ENCODE results near the gene AAK1.
"Not testable (repeated sequence)": the region's sequence is repeated elsewhere in the genome, so short reads cannot be mapped to it uniquely, and the experiment has no call there.

Gene AAK1

DNA sequence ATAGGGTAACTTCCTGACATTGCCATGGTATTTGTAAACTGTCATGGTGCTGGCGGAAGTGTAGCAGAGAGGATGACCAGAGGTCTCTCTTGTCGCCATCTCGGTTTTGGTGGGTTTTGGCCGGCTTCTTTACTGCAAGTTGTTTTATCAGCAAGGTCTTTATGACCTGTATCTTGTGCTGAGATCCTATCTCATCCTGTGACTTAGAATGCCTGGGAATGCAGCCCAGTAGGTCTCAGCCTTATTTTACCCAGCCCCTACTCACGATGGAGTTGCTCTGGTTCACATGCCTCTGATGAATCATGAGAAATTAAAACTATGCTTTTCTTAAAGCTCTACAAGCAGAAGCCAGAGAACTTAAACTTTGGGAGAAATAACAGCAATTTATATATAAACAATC, 193.6 kb downstream of the AAK1 start:
- Histone ChIP-seq H3K27me3 (ENCODE audit: control insufficient read depth, insufficient read depth, low read length) (no peaks in the 10 kb centered on the region), H3K79me2 (no peaks in the 10 kb centered on the region), H3K9ac (no peak overlapping the region), H3K27ac (no peak overlapping the region), H3K4me3 (ENCODE audit: low read depth, low read length) (no peak overlapping the region), H2AFZ (no peak overlapping the region), H3K36me3 (ENCODE audit: control insufficient read depth, insufficient read depth, low read length) (no peaks in the 10 kb centered on the region), H3K9me3 (ENCODE audit: control insufficient read depth, low read length) (no peaks in the 10 kb centered on the region), H3K4me2 (ENCODE audit: low read length) (no peak overlapping the region), H3K4me1 (peaks cover 2% of the 10 kb centered on the region)
- TF ChIP-seq, protein P1, sequence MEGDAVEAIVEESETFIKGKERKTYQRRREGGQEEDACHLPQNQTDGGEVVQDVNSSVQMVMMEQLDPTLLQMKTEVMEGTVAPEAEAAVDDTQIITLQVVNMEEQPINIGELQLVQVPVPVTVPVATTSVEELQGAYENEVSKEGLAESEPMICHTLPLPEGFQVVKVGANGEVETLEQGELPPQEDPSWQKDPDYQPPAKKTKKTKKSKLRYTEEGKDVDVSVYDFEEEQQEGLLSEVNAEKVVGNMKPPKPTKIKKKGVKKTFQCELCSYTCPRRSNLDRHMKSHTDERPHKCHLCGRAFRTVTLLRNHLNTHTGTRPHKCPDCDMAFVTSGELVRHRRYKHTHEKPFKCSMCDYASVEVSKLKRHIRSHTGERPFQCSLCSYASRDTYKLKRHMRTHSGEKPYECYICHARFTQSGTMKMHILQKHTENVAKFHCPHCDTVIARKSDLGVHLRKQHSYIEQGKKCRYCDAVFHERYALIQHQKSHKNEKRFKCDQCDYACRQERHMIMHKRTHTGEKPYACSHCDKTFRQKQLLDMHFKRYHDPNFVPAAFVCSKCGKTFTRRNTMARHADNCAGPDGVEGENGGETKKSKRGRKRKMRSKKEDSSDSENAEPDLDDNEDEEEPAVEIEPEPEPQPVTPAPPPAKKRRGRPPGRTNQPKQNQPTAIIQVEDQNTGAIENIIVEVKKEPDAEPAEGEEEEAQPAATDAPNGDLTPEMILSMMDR (IDR thresholded peaks at IDR 0.05): no peak

DNA sequence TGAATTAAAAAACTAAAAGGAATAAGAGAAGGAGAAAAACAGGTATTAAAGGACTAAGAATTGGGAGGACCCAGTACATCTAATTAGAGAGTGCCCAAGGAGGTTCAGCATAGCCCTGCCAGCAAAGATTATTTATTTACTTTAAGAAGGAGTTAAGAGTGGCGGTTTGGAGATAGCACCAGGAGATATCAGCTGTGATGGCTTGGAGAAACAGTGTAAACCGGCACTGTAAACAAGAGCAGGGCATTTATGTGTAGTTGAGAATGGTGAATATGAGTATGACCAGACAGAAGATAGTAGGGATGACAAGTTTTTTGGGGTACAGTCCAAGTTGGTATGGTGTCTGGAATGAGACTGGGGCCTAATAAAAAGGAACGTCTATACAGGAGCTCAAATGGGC, 199.9 kb downstream of the AAK1 start:
- not testable (repeated sequence) for H3K4me2 ChIP-seq (ENCODE audit: low read length); H3K9ac ChIP-seq; H3K36me3 ChIP-seq (ENCODE audit: control insufficient read depth, insufficient read depth, low read length); H3K27ac ChIP-seq; H3K27me3 ChIP-seq (ENCODE audit: control insufficient read depth, insufficient read depth, low read length); H3K79me2 ChIP-seq; H3K4me1 ChIP-seq; H3K4me3 ChIP-seq (ENCODE audit: low read depth, low read length); H3K9me3 ChIP-seq (ENCODE audit: control insufficient read depth, low read length); H2AFZ ChIP-seq

DNA sequence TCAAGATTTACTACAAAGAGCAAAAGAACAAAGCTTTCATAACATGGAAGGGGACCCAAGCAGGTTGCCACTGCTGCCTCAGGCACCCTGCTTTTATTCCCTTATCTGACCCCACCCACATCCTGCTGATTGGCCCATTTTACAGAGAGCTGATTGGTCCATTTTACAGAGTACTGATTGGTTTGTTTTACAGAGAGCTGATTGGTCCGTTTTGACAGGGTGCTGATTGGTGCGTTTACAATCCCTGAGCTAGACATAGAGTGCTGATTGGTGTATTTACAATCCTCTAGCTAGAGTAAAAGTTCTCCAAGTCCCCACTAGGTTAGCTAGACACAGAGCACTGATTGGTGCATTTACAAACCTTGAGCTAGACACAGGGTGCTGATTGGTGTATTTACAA, 204.0 kb downstream of the AAK1 start:
- peaks cover 17% of the 10 kb centered on the region for H3K79me2 ChIP-seq
- H3K4me3 ChIP-seq (ENCODE audit: low read depth, low read length); H3K36me3 ChIP-seq (ENCODE audit: control insufficient read depth, insufficient read depth, low read length); H3K9ac ChIP-seq; H3K27me3 ChIP-seq (ENCODE audit: control insufficient read depth, insufficient read depth, low read length); H3K9me3 ChIP-seq (ENCODE audit: control insufficient read depth, low read length); H3K27ac ChIP-seq; H2AFZ ChIP-seq; H3K4me2 ChIP-seq (ENCODE audit: low read length): not testable (repeated sequence)
- peaks cover 18% of the 10 kb centered on the region for H3K4me1 ChIP-seq

DNA sequence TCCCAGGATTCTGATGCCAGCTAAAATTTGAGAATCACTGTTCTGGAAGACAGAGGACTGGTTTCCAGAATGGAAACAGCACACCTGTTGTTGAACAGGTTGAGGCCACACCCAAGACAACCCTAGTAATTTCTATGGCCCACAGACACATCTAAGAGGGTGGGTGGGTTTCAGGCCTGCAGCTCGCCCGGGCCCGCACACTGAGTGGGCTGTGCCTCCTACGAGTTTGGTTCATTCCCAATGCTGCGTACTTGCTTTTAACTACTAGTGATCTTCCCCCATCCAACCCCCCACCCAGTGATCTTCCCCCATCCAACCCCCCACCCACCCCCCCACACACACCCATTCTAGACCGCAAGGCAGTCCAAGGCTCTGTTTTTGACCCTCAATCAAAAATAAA, 205.0 kb downstream of the AAK1 start:
- no peaks in the 10 kb centered on the region for H3K27me3 ChIP-seq (ENCODE audit: control insufficient read depth, insufficient read depth, low read length)
- H2AFZ ChIP-seq: no peak overlapping the region
- H3K4me2 ChIP-seq (ENCODE audit: low read length): no peak overlapping the region
- TF ChIP-seq, protein P1 (IDR thresholded peaks at IDR 0.05): no peak
- H3K4me1 ChIP-seq: peaks cover 18% of the 10 kb centered on the region
- H3K9ac ChIP-seq: no peak overlapping the region
- H3K4me3 ChIP-seq (ENCODE audit: low read depth, low read length): no peak overlapping the region
- no peaks in the 10 kb centered on the region for H3K9me3 ChIP-seq (ENCODE audit: control insufficient read depth, low read length)
- no peaks in the 10 kb centered on the region for H3K36me3 ChIP-seq (ENCODE audit: control insufficient read depth, insufficient read depth, low read length)
- peak overlapping the region; percentile 93 for H3K27ac ChIP-seq
- peaks cover 25% of the 10 kb centered on the region for H3K79me2 ChIP-seq

DNA sequence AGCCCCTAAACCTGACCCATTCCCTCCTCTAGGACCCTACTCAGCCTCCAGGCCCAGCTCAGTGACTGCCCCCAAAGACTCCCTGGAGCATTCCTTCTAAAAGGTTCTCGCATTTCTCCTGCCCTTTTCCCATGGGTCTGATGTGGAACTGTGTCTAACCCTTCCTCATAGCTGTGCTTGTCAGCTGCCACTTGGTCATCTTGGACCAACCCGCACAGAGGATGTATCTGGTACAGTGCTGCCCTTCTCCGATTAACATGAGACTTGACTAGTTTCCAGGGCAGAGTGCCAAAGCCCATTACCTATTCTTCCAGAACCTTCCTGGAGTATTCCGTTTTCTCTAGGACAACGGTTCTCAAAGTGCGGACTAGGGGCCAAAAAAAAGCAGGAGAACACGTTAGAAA, 205.8 kb downstream of the AAK1 start:
- peak overlapping the region; percentile 93 for H3K27ac ChIP-seq
- TF ChIP-seq, protein P1 (IDR thresholded peaks at IDR 0.05): no peak
- peak overlapping the region; percentile 79 for H3K4me2 ChIP-seq (ENCODE audit: low read length)
- H2AFZ ChIP-seq: peak overlapping the region; percentile 84
- H3K79me2 ChIP-seq: peaks cover 25% of the 10 kb centered on the region
- no peak overlapping the region for H3K9ac ChIP-seq
- H3K36me3 ChIP-seq (ENCODE audit: control insufficient read depth, insufficient read depth, low read length): no peaks in the 10 kb centered on the region
- peak overlapping the region; percentile 85 for H3K4me3 ChIP-seq (ENCODE audit: low read depth, low read length)
- H3K4me1 ChIP-seq: peaks cover 18% of the 10 kb centered on the region
- no peaks in the 10 kb centered on the region for H3K9me3 ChIP-seq (ENCODE audit: control insufficient read depth, low read length)
- H3K27me3 ChIP-seq (ENCODE audit: control insufficient read depth, insufficient read depth, low read length): no peaks in the 10 kb centered on the region

Data from parathyroid adenoma (tissue), 2 donors.